Right cardiac atrium (tissue), 5 donors: ENCODE measurements around the gene MYBPC1. TPM values are rescaled to one million over a fixed set of nuclear protein-coding genes. Genes with fewer than 3 reads are reported as not detected.
A peak's percentile ranks its signal among the peaks of the same experiment; 100 is the strongest.
"Not testable (repeated sequence)": the region's sequence is repeated elsewhere in the genome, so short reads cannot be mapped to it uniquely, and the experiment has no call there.

Source experiments
- ATAC-seq, 2 donors: fragments of 200-7000 bp; cut with Tn5 transposase; one replicate each; pipeline versions ENCODE4 v1.8.0 to v1.9.1; 2020; ENCODE audit warnings: moderate library complexity in 2 of 2, mild to moderate bottlenecking in 1 of 2
- DNase-seq, 3 donors: peaks; one replicate each; pipeline ENCODE4 v3.0.0-alpha.2; 2020
- H3K27ac ChIP-seq: one replicate; pipeline ENCODE4 v1.5.1; 2013; ENCODE audit warnings: mild to moderate bottlenecking, low read length, control low read depth, moderate library complexity
- H3K27me3 ChIP-seq: one replicate; pipeline ENCODE4 v1.6.1; 2013; ENCODE audit not compliant: control insufficient read depth, insufficient read depth
- H3K4me1 ChIP-seq: one replicate; pipeline ENCODE4 v1.6.1; 2013; ENCODE audit warnings: low read length; ENCODE audit not compliant: control insufficient read depth, insufficient read depth
- H3K4me3 ChIP-seq: one replicate; pipeline ENCODE4 v1.5.1; 2013; ENCODE audit warnings: low read length, control low read depth
- H3K9me3 ChIP-seq: one replicate; pipeline ENCODE4 v1.6.1; 2013; ENCODE audit warnings: low read length; ENCODE audit not compliant: control insufficient read depth
- WGBS: extraction: QIAGEN DNeasy Blood & Tissue Kit; methylation state at CpG from one replicate; pipeline ENCODE4 v1.1.7; 2013; 5-methylcytosine and 5-hydroxymethylcytosine counted together
- intact Hi-C, 4 donors: fragments of 100-400 bp; cut with DNase I; formaldehyde crosslinking; loops; one replicate each; pipeline versions ENCODE4 v1.11.0 to v1.14.0; 2022 to 2023
- polyA plus RNA-seq: library from polyadenylated mRNA; stranded (reverse); fragments of 200-250 nt; gene quantifications from one replicate; pipeline ENCODE4 v1.2.3, GENCODE V29; 2013
- total RNA-seq, 4 donors: library from RNA; stranded (reverse); fragmentation: NEBNext Ultra II Directional; extraction: Animal tissue kit (Norgen Biotek cat#: 25700); gene quantifications; one replicate each; pipeline ENCODE4 v1.2.1, GENCODE V29; 2021
- donor health status: healthy with polysubstance abuse.
- donor health status: DM: no; HTN: yes; CAD: no.
- donor health status: DM: no; HTN: no; CAD: no.
- donor health status: DM: no; HTN: yes; CAD: no; lungs with severe emphysema.
- donor health status: DM: yes; HTN: yes; CAD: no.

Gene MYBPC1
- total and polyA plus RNA-seq, 5 donors, result 10.3 to 27.9 (median 15.7) TPM

GRCh38 chr12:101713059-101713682 is 118.4 kb downstream of the MYBPC1 start:
- DNase-seq, result peak in 2 of 3 donors; percentile 45 to 49
- Histone ChIP-seq H3K4me1 (no peaks in the 10 kb centered on the region), H3K27me3 (no peaks in the 10 kb centered on the region), H3K9me3 (no peaks in the 10 kb centered on the region), H3K27ac (peak overlapping the region; percentile 73), H3K4me3 (no peak overlapping the region)
- intact Hi-C loops, result no loop called here
- WGBS, result 29% methylated on average over 5 of the region's 5 CpGs
- ATAC-seq, result peak; percentile 69 to 90

GRCh38 chr12:101713930-101714329 is 119.2 kb downstream of the MYBPC1 start:
- no peak for ATAC-seq
- no peaks in the 10 kb centered on the region for H3K4me1 ChIP-seq
- WGBS, result 79% methylated on average over 2 of the region's 2 CpGs
- H3K4me3 ChIP-seq, result no peak overlapping the region
- H3K27ac ChIP-seq, result no peak overlapping the region
- intact Hi-C loops, result no loop called here
- H3K9me3 ChIP-seq, result no peaks in the 10 kb centered on the region
- H3K27me3 ChIP-seq, result no peaks in the 10 kb centered on the region
- no peak for DNase-seq

- Histone ChIP-seq H3K9me3 (no peaks in the 10 kb centered on the region), H3K4me3 (no peak overlapping the region), H3K27me3 (no peaks in the 10 kb centered on the region), H3K4me1 (no peaks in the 10 kb centered on the region), H3K27ac (no peak overlapping the region)
- intact Hi-C loops, result no loop called here
- 84% methylated on average over 3 of the region's 3 CpGs for WGBS
- ATAC-seq, result no peak
- no peak for DNase-seq
Measured at GRCh38 chr12:101714877-101715444, 120.2 kb downstream of the MYBPC1 start.

- Histone ChIP-seq H3K4me1 (no peaks in the 10 kb centered on the region), H3K27ac (no peak overlapping the region), H3K4me3 (no peak overlapping the region), H3K9me3 (no peaks in the 10 kb centered on the region), H3K27me3 (no peaks in the 10 kb centered on the region)
- ATAC-seq (no peak), DNase-seq (no peak)
- intact Hi-C loops, result no loop called here
Measured at GRCh38 chr12:101719566-101719965, 124.8 kb downstream of the MYBPC1 start.

- ATAC-seq (no peak), DNase-seq (no peak)
- no peaks in the 10 kb centered on the region for H3K27me3 ChIP-seq
- no peaks in the 10 kb centered on the region for H3K4me1 ChIP-seq
- H3K4me3 ChIP-seq, result no peak overlapping the region
- no peaks in the 10 kb centered on the region for H3K9me3 ChIP-seq
- no peak overlapping the region for H3K27ac ChIP-seq
- intact Hi-C loops, result no loop called here
Measured at GRCh38 chr12:101720118-101720517, 125.3 kb downstream of the MYBPC1 start.

- H3K27ac ChIP-seq, result no peak overlapping the region
- no peaks in the 10 kb centered on the region for H3K27me3 ChIP-seq
- 98% methylated on average over 4 of the region's 4 CpGs for WGBS
- intact Hi-C loops, result no loop called here
- H3K4me3 ChIP-seq, result no peak overlapping the region
- no peaks in the 10 kb centered on the region for H3K4me1 ChIP-seq
- H3K9me3 ChIP-seq, result no peaks in the 10 kb centered on the region
- DNase-seq, result no peak
- no peak for ATAC-seq
Measured at GRCh38 chr12:101722392-101722791, 127.6 kb downstream of the MYBPC1 start.

- Histone ChIP-seq H3K27me3 (no peaks in the 10 kb centered on the region), H3K9me3 (no peaks in the 10 kb centered on the region), H3K27ac (no peak overlapping the region), H3K4me1 (no peaks in the 10 kb centered on the region), H3K4me3 (no peak overlapping the region)
- intact Hi-C loops, result no loop called here
- no peak for ATAC-seq
- DNase-seq, result no peak
Measured at GRCh38 chr12:101727098-101727497, 132.3 kb downstream of the MYBPC1 start.

GRCh38 chr12:101729842-101730241 is 135.1 kb downstream of the MYBPC1 start:
- intact Hi-C loops, result no loop called here
- Histone ChIP-seq H3K4me3 (no peak overlapping the region), H3K4me1 (no peaks in the 10 kb centered on the region), H3K9me3 (no peaks in the 10 kb centered on the region), H3K27ac (no peak overlapping the region), H3K27me3 (no peaks in the 10 kb centered on the region)
- DNase-seq, result no peak
- ATAC-seq, result no peak

GRCh38 chr12:101732318-101732717 is 137.5 kb downstream of the MYBPC1 start:
- H3K27ac ChIP-seq, result no peak overlapping the region
- no peaks in the 10 kb centered on the region for H3K4me1 ChIP-seq
- H3K27me3 ChIP-seq, result no peaks in the 10 kb centered on the region
- intact Hi-C loops, result no loop called here
- ATAC-seq, result no peak
- DNase-seq, result no peak
- H3K4me3 ChIP-seq, result no peak overlapping the region
- no peaks in the 10 kb centered on the region for H3K9me3 ChIP-seq
- 94% methylated on average over 1 of the region's 1 CpG for WGBS

- no peaks in the 10 kb centered on the region for H3K4me1 ChIP-seq
Measured at GRCh38 chr12:101733166-101733565, 138.4 kb downstream of the MYBPC1 start.

GRCh38 chr12:101734482-101734881 is 139.7 kb downstream of the MYBPC1 start:
- intact Hi-C loops, H3K9me3 ChIP-seq, H3K27me3 ChIP-seq, H3K4me1 ChIP-seq, DNase-seq, H3K4me3 ChIP-seq, ATAC-seq, H3K27ac ChIP-seq: not testable (repeated sequence)
- 89% methylated on average over 5 of the region's 5 CpGs for WGBS

More at GRCh38 chr12:101733166-101733565, 138.4 kb downstream of the MYBPC1 start:
- H3K4me3 ChIP-seq, result no peak overlapping the region
- intact Hi-C loops, result no loop called here
- H3K27me3 ChIP-seq, result no peaks in the 10 kb centered on the region
- no peak overlapping the region for H3K27ac ChIP-seq
- DNase-seq (no peak), ATAC-seq (no peak)
- WGBS, result 88% methylated on average over 2 of the region's 2 CpGs
- no peaks in the 10 kb centered on the region for H3K9me3 ChIP-seq
